ENCODE results near the gene SPATS2L.

- no peak for TF ChIP-seq CTCF (IDR thresholded peaks at IDR 0.05; ENCODE audit: low read depth, low read length, poor library complexity, severe bottlenecking)
- TF ChIP-seq EZH2phosphoT487 (IDR thresholded peaks at IDR 0.05; ENCODE audit: borderline replicate concordance, low read length) = no peak
Measured at GRCh38 chr2:200492656-200493055, 186.2 kb downstream of the SPATS2L start.
